IMR-90 (cell line): ENCODE data around the gene TRMT11. TPM values are rescaled to one million over a fixed set of nuclear protein-coding genes. Genes with fewer than 3 reads are reported as not detected.

ENCODE experiments used
- ATAC-seq: fragments of 200-7000 bp; cut with Tn5 transposase; 2 replicates; pipeline ENCODE4 v1.9.1; 2020; ENCODE audit warnings: low read depth, mild to moderate bottlenecking, moderate library complexity
- BruUV-seq: library from RNA; stranded (reverse); fragments of 400-500 nt; replicated peaks from 2 replicates; lab custom pipeline; 2021; lab: Mats Ljungman, UMichigan
- CTCF ChIA-PET: fragments of 300-600 bp; formaldehyde crosslinking; extraction: SDS; loops from one replicate; lab custom pipeline; 2021; ENCODE audit warnings: antibody characterized with exemption; lab: Yijun Ruan, JAX
- POLR2A ChIA-PET: fragments of 300-600 bp; sonication (Branson Sonifier 250); formaldehyde crosslinking; loops from one replicate; lab custom pipeline; 2022; ENCODE audit warnings: antibody characterized with exemption; ENCODE audit not compliant: unreplicated experiment; lab: Charles Lee
- DNase-seq: peaks from one replicate; pipeline ENCODE4 v3.0.0; 2013
- H2AFZ ChIP-seq: replicated peaks from 2 replicates; pipeline ENCODE3; 2013; ENCODE audit warnings: low read length, mild to moderate bottlenecking; ENCODE audit not compliant: poor library complexity
- H2AK5ac ChIP-seq: 2 replicates; pipeline ENCODE4 v1.6.1; 2013; ENCODE audit warnings: low read depth, low read length, inconsistent platforms
- H2AK9ac ChIP-seq: replicated peaks from 2 replicates; pipeline ENCODE3; 2013; ENCODE audit warnings: mild to moderate bottlenecking, low read depth, low read length, moderate library complexity; ENCODE audit not compliant: poor library complexity
- H2BK120ac ChIP-seq: 2 replicates; pipeline ENCODE4 v1.6.1; 2013; ENCODE audit warnings: low read depth, low read length, inconsistent platforms
- H2BK15ac ChIP-seq: 3 replicates; pipeline ENCODE4 v1.6.1; 2013; ENCODE audit warnings: low read depth, low read length, inconsistent platforms
- H2BK20ac ChIP-seq: 2 replicates; pipeline ENCODE4 v1.6.1; 2013; ENCODE audit warnings: low read depth, mild to moderate bottlenecking, inconsistent platforms, low read length, moderate library complexity
- H2BK5ac ChIP-seq: 2 replicates; pipeline ENCODE4 v1.6.1; 2013; ENCODE audit warnings: mild to moderate bottlenecking, low read depth, low read length, inconsistent platforms; ENCODE audit not compliant: poor library complexity, severe bottlenecking
- H3K14ac ChIP-seq: replicated peaks from 2 replicates; pipeline ENCODE4 v1.6.1; 2013; ENCODE audit warnings: low read depth, low read length, inconsistent platforms
- H3K18ac ChIP-seq: 2 replicates; pipeline ENCODE4 v1.6.1; 2013; ENCODE audit warnings: low read depth, low read length, control low read depth
- H3K23ac ChIP-seq: 2 replicates; pipeline ENCODE4 v1.6.1; 2013; ENCODE audit warnings: low read depth, low read length, inconsistent platforms
- H3K27ac ChIP-seq: 2 replicates; pipeline ENCODE4 v1.5.1; 2013; ENCODE audit warnings: mild to moderate bottlenecking, control low read depth, low read length; ENCODE audit not compliant: insufficient read depth
- H3K27me3 ChIP-seq: 2 replicates; pipeline ENCODE4 v1.6.1; 2013; ENCODE audit warnings: low read length; ENCODE audit not compliant: control insufficient read depth, insufficient read depth
- H3K36me3 ChIP-seq: 2 replicates; pipeline ENCODE4 v1.6.1; 2013; ENCODE audit warnings: low read length, mixed read lengths; ENCODE audit not compliant: control insufficient read depth, insufficient read depth
- H3K4ac ChIP-seq: 2 replicates; pipeline ENCODE4 v1.6.1; 2013; ENCODE audit warnings: low read depth, low read length, inconsistent platforms
- H3K4me1 ChIP-seq: 2 replicates; pipeline ENCODE4 v1.6.1; 2013; ENCODE audit warnings: low read length, mixed read lengths; ENCODE audit not compliant: control insufficient read depth, insufficient read depth
- H3K4me2 ChIP-seq: 2 replicates; pipeline ENCODE4 v1.6.1; 2013; ENCODE audit warnings: low read depth, mild to moderate bottlenecking, control low read depth, low read length, moderate library complexity
- H3K4me3 ChIP-seq: 2 replicates; pipeline ENCODE4 v1.5.1; 2013; ENCODE audit warnings: low read depth, mild to moderate bottlenecking, control low read depth, low read length, moderate library complexity; ENCODE audit not compliant: insufficient read depth
- H3K56ac ChIP-seq: 2 replicates; pipeline ENCODE4 v1.6.1; 2013; ENCODE audit warnings: low read length, inconsistent platforms; ENCODE audit not compliant: insufficient read depth; ENCODE audit errors: extremely low read depth
- H3K79me1 ChIP-seq, 2 experiments: 2 replicates each; pipeline ENCODE4 v1.6.1; 2013; ENCODE audit warnings: low read length in 2 of 2, inconsistent platforms in 1 of 2, low read depth in 1 of 2
- H3K9ac ChIP-seq: 2 replicates; pipeline ENCODE4 v1.6.1; 2013; ENCODE audit warnings: low read depth, low read length, control low read depth
- H3K9me1 ChIP-seq: 2 replicates; pipeline ENCODE4 v1.6.1; 2013; ENCODE audit warnings: low read length, inconsistent platforms; ENCODE audit not compliant: insufficient read depth
- H3K9me3 ChIP-seq: 2 replicates; pipeline ENCODE4 v1.6.1; 2013; ENCODE audit warnings: low read length; ENCODE audit not compliant: control insufficient read depth, insufficient read depth
- H4K20me1 ChIP-seq: 2 replicates; pipeline ENCODE4 v1.6.1; 2013; ENCODE audit warnings: low read length, inconsistent platforms; ENCODE audit not compliant: insufficient read depth
- H4K5ac ChIP-seq: 2 replicates; pipeline ENCODE4 v1.6.1; 2013; ENCODE audit warnings: mild to moderate bottlenecking, low read depth, low read length, control low read depth
- H4K8ac ChIP-seq, 2 experiments: 2 replicates each; pipeline ENCODE4 v1.6.1; 2013; ENCODE audit warnings: low read depth in 2 of 2, low read length in 2 of 2, control low read depth in 1 of 2, inconsistent platforms in 1 of 2
- H4K91ac ChIP-seq: 2 replicates; pipeline ENCODE4 v1.6.1; 2013; ENCODE audit warnings: low read depth, low read length, inconsistent platforms; ENCODE audit not compliant: insufficient read depth
- BHLHE40 ChIP-seq: fragments of 150-350 bp; IDR thresholded peaks from 2 replicates; pipeline ENCODE4 v1.6.1; 2016; ENCODE audit warnings: mild to moderate bottlenecking, low read depth, low read length
- CEBPB ChIP-seq: IDR thresholded peaks from 2 replicates; pipeline ENCODE4 v1.6.1; 2012; ENCODE audit warnings: low read depth, low read length, improper control_type of control experiment
- CHD1 ChIP-seq: IDR thresholded peaks from 2 replicates; pipeline ENCODE4 v1.6.1; 2012; ENCODE audit warnings: low read depth, low read length, improper control_type of control experiment
- FOS ChIP-seq: fragments of 150-350 bp; IDR thresholded peaks from 2 replicates; pipeline ENCODE4 v1.6.1; 2016; ENCODE audit warnings: low read depth, low read length
- MAFK ChIP-seq: IDR thresholded peaks from 2 replicates; pipeline ENCODE4 v1.6.1; 2012; ENCODE audit warnings: low read depth, low read length, improper control_type of control experiment
- MAZ ChIP-seq: IDR thresholded peaks from 2 replicates; pipeline ENCODE4 v1.6.1; 2012; ENCODE audit warnings: low read depth, mild to moderate bottlenecking, low read length, improper control_type of control experiment, moderate library complexity, borderline replicate concordance
- MXI1 ChIP-seq: IDR thresholded peaks from 2 replicates; pipeline ENCODE4 v1.6.1; 2012; ENCODE audit warnings: low read depth, mild to moderate bottlenecking, low read length, moderate library complexity, borderline replicate concordance
- NFE2L2 ChIP-seq: fragments of 150-350 bp; IDR thresholded peaks from 2 replicates; pipeline ENCODE4 v1.6.1; 2016; ENCODE audit warnings: low read depth, mild to moderate bottlenecking, low read length
- POLR2A ChIP-seq: IDR thresholded peaks from 2 replicates; pipeline ENCODE4 v1.6.1; 2012; ENCODE audit warnings: mild to moderate bottlenecking, low read depth, low read length
- RAD21 ChIP-seq: IDR thresholded peaks from 2 replicates; pipeline ENCODE4 v1.6.1; 2012; ENCODE audit warnings: low read length, improper control_type of control experiment
- RCOR1 ChIP-seq: IDR thresholded peaks from 2 replicates; pipeline ENCODE4 v1.6.1; 2012; ENCODE audit warnings: mild to moderate bottlenecking, low read length, improper control_type of control experiment; ENCODE audit not compliant: insufficient replicate concordance
- SMC3 ChIP-seq: fragments of 150-350 bp; IDR thresholded peaks from 2 replicates; pipeline ENCODE4 v1.6.1; 2016; ENCODE audit warnings: low read depth, mild to moderate bottlenecking, antibody characterized with exemption, low read length, moderate library complexity
- WGBS, 2 experiments: methylation state at CpG; one replicate each; pipeline versions ENCODE4 v1.1.5 to v1.1.7; 2013; ENCODE audit warnings: missing lambda C conversion rate in 2 of 2; ENCODE audit not compliant: insufficient read length in 1 of 2; ENCODE audit errors: extremely low coverage in 2 of 2; 5-methylcytosine and 5-hydroxymethylcytosine counted together
- dilution Hi-C: fragments of 300-500 bp; cut with HindIII; formaldehyde crosslinking; loops from one replicate; pipeline ENCODE4 v1.14.3; 2018; ENCODE audit warnings: low sequenced_read_pairs; ENCODE audit not compliant: unreplicated experiment
- in situ Hi-C: fragments of 300-500 bp; cut with MboI; formaldehyde crosslinking; loops from 3 replicates; pipeline ENCODE4 v1.14.3; 2019; ENCODE audit warnings: low sequenced_read_pairs, inconsistent platforms, mixed read lengths
- intact Hi-C: fragments of 100-400 bp; cut with micrococcal nuclease; formaldehyde crosslinking; loops from 2 replicates; pipeline ENCODE4 v1.10.0; 2022
- polyA plus RNA-seq, 3 experiments: library from polyadenylated mRNA; depleted of rRNA; stranded (reverse); fragments of >200 nt; gene quantifications; 2 replicates each; pipeline ENCODE4 v1.2.3, GENCODE V29; 2012; ENCODE audit warnings: low replicate concordance in 1 of 3
- total RNA-seq: library from RNA; depleted of rRNA; stranded (reverse); fragments of >200 nt; gene quantifications from 2 replicates; pipeline ENCODE4 v1.2.3, GENCODE V29; 2012
- TF ChIP-seq, protein P1 (sequence below): conservative IDR thresholded peaks from 2 replicates; pipeline ENCODE4 v1.5.1; 2012; ENCODE audit warnings: mild to moderate bottlenecking, low read depth, low read length, improper control_type of control experiment
- TF ChIP-seq, protein P2 (sequence below): fragments of 150-350 bp; IDR thresholded peaks from 2 replicates; pipeline ENCODE4 v1.6.1; 2017; ENCODE audit warnings: mild to moderate bottlenecking, antibody characterized with exemption, low read length, low read depth

Gene TRMT11
- total and polyA plus RNA-seq, 2 of the 4 experiments (the other 2 are of a cell fraction), result 14.3 to 19.0 TPM

- TF ChIP-seq MXI1, result no peak; the same call in 1 of the 2 replicates
- TF ChIP-seq CEBPB, result no peak
- TF ChIP-seq SMC3, result no peak
- TF ChIP-seq MAFK, result no peak
These were observed at the start of gene TRMT11 (continued) for GRCh38 chr6:125986301-125987025.

DNA sequence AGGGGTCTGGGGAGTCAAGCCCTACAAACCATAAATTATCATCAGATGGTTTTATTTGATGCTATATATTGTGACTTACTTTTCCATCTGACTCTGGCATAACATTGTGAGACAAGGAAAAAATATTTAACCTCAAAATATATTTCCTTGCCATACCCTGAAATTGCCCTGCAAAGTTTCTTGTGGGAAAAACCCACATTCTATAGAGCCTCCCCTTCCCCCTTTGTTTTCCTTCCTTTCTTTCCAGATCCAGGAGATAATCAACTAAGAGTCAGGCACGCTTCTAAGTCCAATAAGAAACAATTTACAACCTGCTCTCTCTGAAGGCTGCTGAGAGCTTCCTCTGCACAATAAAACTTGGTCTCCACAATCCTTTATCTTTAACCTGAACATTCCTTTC, 47.3 kb upstream of the TRMT11 start:
- Histone ChIP-seq H2BK120ac (no peak overlapping the region), H4K20me1 (no peaks in the 10 kb centered on the region), H3K4me3 (no peak overlapping the region), H3K18ac (no peak overlapping the region), H3K9me1 (no peaks in the 10 kb centered on the region), H4K91ac (no peak overlapping the region), H2BK5ac (no peak overlapping the region), H3K23ac (no peak overlapping the region), H2BK15ac (no peak overlapping the region), H3K4me2 (no peak overlapping the region), H3K27ac (no peak overlapping the region), H3K4me1 (peaks cover 10% of the 10 kb centered on the region), H2BK20ac (no peak overlapping the region), H3K4ac (no peak overlapping the region), H3K27me3 (no peaks in the 10 kb centered on the region), H4K8ac (no peak overlapping the region), H3K9ac (no peak overlapping the region), H3K36me3 (no peaks in the 10 kb centered on the region), H2AK9ac (no peak overlapping the region), H4K5ac (no peak overlapping the region), H3K79me1 (no peaks in the 10 kb centered on the region), H3K9me3 (no peaks in the 10 kb centered on the region), H3K56ac (no peak overlapping the region), H2AK5ac (no peak overlapping the region), H3K14ac (no peak overlapping the region), H2AFZ (no peak overlapping the region)
- DNase-seq (no peak), ATAC-seq (no peak)
- dilution Hi-C loops, result no loop called here
- no CpG with 5 or more reads among the region's 1 CpG for WGBS, 2 experiments
- in situ Hi-C loops, result no loop called here
- intact Hi-C loops, result no loop called here
- ChIA-PET POLR2A (no interaction called here), CTCF (no interaction called here)
- no TSS peak for BruUV-seq
- TF ChIP-seq RAD21, result no peak
- no peak for TF ChIP-seq MAZ
- TF ChIP-seq, protein P1, sequence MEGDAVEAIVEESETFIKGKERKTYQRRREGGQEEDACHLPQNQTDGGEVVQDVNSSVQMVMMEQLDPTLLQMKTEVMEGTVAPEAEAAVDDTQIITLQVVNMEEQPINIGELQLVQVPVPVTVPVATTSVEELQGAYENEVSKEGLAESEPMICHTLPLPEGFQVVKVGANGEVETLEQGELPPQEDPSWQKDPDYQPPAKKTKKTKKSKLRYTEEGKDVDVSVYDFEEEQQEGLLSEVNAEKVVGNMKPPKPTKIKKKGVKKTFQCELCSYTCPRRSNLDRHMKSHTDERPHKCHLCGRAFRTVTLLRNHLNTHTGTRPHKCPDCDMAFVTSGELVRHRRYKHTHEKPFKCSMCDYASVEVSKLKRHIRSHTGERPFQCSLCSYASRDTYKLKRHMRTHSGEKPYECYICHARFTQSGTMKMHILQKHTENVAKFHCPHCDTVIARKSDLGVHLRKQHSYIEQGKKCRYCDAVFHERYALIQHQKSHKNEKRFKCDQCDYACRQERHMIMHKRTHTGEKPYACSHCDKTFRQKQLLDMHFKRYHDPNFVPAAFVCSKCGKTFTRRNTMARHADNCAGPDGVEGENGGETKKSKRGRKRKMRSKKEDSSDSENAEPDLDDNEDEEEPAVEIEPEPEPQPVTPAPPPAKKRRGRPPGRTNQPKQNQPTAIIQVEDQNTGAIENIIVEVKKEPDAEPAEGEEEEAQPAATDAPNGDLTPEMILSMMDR, result no peak
- no peak for TF ChIP-seq SMC3
- no peak for TF ChIP-seq FOS
- TF ChIP-seq POLR2A, result no peak
- TF ChIP-seq, protein P2, sequence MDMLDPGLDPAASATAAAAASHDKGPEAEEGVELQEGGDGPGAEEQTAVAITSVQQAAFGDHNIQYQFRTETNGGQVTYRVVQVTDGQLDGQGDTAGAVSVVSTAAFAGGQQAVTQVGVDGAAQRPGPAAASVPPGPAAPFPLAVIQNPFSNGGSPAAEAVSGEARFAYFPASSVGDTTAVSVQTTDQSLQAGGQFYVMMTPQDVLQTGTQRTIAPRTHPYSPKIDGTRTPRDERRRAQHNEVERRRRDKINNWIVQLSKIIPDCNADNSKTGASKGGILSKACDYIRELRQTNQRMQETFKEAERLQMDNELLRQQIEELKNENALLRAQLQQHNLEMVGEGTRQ, result no peak
- TF ChIP-seq NFE2L2, result no peak
- no peak for TF ChIP-seq MAFK
- TF ChIP-seq BHLHE40, result no peak
- no peak for TF ChIP-seq CEBPB
- TF ChIP-seq CHD1, result no peak
- TF ChIP-seq RCOR1, result no peak
